ENCODE results near the gene KIF3B.

KIF3B gene

DNA sequence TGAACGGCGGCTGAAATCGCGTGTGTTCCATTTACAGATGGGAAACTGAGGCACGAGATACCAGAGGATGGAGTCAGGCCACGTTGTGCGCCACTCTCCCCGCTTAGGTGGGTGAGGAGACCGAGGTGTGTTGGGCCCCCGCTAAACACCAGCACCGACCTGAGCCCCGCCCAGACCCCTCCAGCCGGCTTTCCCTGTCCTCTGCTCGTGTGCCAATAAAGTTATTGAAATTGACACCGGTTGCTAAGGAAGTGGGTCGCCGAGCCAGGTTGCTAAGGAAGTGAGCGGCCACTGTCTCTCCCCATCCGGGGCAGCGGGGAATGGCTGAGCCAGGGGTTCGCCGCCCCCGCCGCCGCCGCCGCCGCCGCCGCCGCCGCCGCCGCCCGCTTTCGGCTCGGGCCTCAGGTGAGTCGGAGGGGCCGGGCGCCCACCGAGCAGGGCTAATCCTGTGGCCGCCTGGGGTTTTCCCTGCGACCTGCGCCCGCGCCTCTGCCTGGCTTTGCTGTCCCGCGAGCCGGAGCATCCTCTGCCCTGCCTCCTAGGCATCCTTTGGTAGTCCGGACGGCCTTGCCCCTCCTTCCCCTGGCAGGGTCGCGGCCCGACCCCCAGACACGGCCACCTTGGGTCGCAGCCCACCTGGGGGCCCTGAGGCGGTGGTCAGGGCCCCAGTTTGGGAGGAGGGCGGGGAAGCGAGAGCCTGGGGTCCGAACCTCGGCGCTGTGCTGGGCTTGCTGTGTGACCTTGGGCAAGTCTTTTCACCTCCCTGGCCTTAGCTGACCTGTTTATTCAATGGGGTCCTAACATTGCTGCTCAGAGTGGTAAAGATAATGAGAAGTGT, at the start of gene KIF3B:
KIF3B (plus strand) TSS at position 291 of the 838 bp plus-strand sequence. CDS start 32,127 bp downstream, outside the sequence.
- peak within 1 kb of the TSS; percentile 92 for H3K4me3 ChIP-seq (replicated peaks; ENCODE audit: low read depth, low read length)
- TF ChIP-seq, protein P1, sequence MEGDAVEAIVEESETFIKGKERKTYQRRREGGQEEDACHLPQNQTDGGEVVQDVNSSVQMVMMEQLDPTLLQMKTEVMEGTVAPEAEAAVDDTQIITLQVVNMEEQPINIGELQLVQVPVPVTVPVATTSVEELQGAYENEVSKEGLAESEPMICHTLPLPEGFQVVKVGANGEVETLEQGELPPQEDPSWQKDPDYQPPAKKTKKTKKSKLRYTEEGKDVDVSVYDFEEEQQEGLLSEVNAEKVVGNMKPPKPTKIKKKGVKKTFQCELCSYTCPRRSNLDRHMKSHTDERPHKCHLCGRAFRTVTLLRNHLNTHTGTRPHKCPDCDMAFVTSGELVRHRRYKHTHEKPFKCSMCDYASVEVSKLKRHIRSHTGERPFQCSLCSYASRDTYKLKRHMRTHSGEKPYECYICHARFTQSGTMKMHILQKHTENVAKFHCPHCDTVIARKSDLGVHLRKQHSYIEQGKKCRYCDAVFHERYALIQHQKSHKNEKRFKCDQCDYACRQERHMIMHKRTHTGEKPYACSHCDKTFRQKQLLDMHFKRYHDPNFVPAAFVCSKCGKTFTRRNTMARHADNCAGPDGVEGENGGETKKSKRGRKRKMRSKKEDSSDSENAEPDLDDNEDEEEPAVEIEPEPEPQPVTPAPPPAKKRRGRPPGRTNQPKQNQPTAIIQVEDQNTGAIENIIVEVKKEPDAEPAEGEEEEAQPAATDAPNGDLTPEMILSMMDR (IDR thresholded peaks at IDR 0.05; ENCODE audit: low read length, missing control alignments) = no peak
- peak; percentile 91 for DNase-seq (ENCODE audit: low read depth)

DNA sequence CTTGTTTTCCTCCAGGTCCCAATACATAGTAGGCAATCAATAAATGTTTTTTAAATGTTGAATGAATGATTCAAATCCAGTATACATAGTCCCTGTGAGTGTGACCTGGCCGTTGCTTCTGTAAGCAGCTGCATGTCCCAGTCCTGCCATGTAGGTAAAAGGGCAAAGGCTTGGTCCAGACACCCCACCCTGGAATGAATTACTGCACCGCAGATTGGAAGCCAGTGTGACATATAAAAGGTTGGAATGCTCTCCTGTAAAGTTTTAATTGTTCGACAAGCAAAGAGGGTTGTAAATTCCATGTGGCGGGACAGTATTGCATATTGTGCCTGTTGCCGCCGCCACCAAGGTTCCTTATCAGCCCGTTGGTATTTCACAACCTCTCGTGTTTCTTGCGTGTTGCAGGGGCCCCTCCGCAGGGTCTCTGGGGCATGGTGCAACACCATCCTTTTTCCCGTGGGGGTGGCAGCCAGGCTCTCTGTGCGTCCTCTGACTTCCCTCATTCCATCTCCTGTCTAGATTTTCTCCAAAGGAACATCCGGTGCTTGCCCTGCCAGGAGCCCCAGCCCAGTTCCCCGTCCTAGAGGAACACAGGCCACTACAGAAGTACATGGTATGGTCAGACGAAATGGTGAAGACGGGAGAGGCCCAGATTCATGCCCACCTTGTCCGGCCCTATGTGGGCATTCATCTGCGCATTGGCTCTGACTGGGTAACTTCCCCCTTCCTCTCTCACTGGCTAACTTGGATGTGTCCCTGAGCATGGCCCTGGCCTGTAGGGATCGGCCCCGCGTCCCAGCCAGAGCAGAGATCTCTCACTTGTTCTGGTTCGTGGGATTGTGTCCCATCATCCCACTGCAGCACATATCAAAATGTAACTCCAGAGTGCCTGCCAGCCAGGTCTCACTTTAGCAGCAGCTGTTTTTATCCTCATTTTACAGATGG, 49.4 kb upstream of the KIF3B start:
- peak; percentile 56 for DNase-seq (ENCODE audit: low read depth)
- no peak overlapping the region for H3K4me3 ChIP-seq (replicated peaks; ENCODE audit: low read depth, low read length)
- TF ChIP-seq, protein P1 (IDR thresholded peaks at IDR 0.05; ENCODE audit: low read length, missing control alignments) = no peak

DNA sequence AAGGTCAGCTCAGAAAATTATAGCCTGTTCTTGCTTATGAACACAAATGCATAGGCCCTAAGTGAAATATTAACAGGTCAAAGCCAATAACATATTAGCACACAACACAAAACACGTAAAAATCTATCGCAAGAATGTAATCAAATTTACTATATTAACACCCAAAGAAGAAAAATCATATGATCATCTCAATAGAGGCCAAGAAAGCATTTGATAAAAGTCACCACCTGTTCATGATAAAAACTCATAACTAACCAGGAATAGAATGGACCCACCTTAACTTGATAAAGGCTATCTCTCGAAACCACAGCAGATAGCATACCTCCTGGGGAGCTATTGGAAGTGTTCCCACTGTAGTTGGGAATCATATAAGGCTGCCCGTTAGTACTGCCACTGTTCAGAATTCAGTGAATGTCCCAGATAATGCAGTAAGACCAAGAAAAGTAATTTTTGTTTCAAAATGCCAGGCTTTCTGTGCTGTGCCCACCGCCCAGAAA, 48.2 kb upstream of the KIF3B start:
- DNase-seq (ENCODE audit: low read depth) = no peak

DNA sequence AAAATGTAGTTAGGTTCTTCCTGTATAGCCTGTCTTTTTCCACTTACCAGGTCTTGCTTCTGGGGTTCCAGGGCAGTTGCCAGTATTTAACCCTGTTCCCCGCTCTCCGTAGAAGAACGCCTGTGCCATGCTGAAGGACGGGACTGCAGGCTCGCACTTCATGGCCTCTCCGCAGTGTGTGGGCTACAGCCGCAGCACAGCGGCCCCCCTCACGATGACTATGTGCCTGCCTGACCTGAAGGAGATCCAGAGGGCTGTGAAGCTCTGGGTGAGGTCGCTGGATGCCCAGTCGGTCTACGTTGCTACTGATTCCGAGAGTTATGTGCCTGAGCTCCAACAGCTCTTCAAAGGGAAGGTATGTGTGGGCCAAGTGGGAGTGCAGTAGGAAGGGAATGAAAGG, 46.7 kb upstream of the KIF3B start:
- DNase-seq (ENCODE audit: low read depth) = no peak

More for the DNA sequence above, 48.2 kb upstream of the KIF3B start:
- TF ChIP-seq, protein P1 (IDR thresholded peaks at IDR 0.05; ENCODE audit: low read length, missing control alignments) = no peak
- no peak overlapping the region for H3K4me3 ChIP-seq (replicated peaks; ENCODE audit: low read depth, low read length)

DNA sequence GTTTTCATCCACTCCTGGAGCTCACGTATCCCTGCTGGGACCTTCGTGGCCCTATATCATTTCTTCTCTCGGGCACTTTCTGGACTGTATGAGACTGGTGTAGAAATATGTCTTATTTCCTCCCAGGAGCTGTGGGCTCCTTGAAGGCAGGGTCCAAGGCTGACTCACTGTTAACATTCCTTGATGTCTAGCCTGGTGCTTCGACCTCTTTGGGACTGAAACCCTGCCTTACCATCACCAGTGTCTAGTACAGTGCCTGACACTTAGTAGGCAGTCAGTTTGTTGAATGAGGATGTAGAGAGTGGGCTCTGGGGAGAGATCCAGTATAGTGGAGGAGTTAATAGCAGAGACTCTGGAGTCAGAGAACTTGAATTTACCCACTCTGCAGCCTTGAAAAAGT, 46.2 kb upstream of the KIF3B start:
- no peak overlapping the region for H3K4me3 ChIP-seq (replicated peaks; ENCODE audit: low read depth, low read length)
- no peak for DNase-seq (ENCODE audit: low read depth)
- TF ChIP-seq, protein P1 (IDR thresholded peaks at IDR 0.05; ENCODE audit: low read length, missing control alignments) = no peak

More for the DNA sequence above, 46.7 kb upstream of the KIF3B start:
- TF ChIP-seq, protein P1 (IDR thresholded peaks at IDR 0.05; ENCODE audit: low read length, missing control alignments) = no peak
- H3K4me3 ChIP-seq (replicated peaks; ENCODE audit: low read depth, low read length) = no peak overlapping the region

DNA sequence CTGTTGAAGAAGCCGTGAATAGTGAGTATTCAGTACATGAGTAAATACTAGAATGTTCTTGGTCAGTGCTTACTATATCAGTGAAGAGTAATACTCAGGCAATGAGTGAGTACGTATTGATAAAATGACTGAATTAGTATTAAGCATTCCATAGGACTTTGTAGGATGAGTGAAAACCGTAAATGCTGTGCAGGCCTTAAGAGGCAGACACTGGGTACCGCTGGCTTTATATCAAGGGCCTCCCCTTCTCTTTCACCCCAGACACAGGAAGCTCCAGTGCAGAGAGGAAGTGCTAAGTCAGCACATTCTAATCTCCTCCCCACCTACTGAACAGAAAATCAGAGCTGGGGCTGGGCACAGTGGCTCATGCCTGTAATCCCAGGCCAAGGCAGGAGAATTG, 45.6 kb upstream of the KIF3B start:
- TF ChIP-seq, protein P1 (IDR thresholded peaks at IDR 0.05; ENCODE audit: low read length, missing control alignments) = no peak
- peak; percentile 21 for DNase-seq (ENCODE audit: low read depth)
- H3K4me3 ChIP-seq (replicated peaks; ENCODE audit: low read depth, low read length) = no peak overlapping the region
